VCaP (cell line): ENCODE data around the gene FALEC.
A peak's percentile ranks its signal among the peaks of the same experiment; 100 is the strongest.

Experiments
- H3K27ac ChIP-seq: fragments of 450-650 bp; 2 replicates; pipeline ENCODE4 v1.5.1; 2017
- TF ChIP-seq, protein P1 (sequence below): fragments of 450-650 bp; conservative IDR thresholded peaks from 2 replicates; pipeline ENCODE4 v1.5.1; 2017; ENCODE audit warnings: mild to moderate bottlenecking, moderate library complexity

FALEC gene

GRCh38 chr1:150487763-150488115 lies 27.8 kb upstream of the FALEC start:
- TF ChIP-seq, protein P1, sequence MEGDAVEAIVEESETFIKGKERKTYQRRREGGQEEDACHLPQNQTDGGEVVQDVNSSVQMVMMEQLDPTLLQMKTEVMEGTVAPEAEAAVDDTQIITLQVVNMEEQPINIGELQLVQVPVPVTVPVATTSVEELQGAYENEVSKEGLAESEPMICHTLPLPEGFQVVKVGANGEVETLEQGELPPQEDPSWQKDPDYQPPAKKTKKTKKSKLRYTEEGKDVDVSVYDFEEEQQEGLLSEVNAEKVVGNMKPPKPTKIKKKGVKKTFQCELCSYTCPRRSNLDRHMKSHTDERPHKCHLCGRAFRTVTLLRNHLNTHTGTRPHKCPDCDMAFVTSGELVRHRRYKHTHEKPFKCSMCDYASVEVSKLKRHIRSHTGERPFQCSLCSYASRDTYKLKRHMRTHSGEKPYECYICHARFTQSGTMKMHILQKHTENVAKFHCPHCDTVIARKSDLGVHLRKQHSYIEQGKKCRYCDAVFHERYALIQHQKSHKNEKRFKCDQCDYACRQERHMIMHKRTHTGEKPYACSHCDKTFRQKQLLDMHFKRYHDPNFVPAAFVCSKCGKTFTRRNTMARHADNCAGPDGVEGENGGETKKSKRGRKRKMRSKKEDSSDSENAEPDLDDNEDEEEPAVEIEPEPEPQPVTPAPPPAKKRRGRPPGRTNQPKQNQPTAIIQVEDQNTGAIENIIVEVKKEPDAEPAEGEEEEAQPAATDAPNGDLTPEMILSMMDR: no peak

GRCh38 chr1:150493175-150493574 lies 22.4 kb upstream of the FALEC start:
- TF ChIP-seq, protein P1: no peak
- H3K27ac ChIP-seq: no peak overlapping the region

More at GRCh38 chr1:150487763-150488115, 27.8 kb upstream of the FALEC start:
- peak overlapping the region; percentile 78 for H3K27ac ChIP-seq

GRCh38 chr1:150498342-150498741 lies 17.2 kb upstream of the FALEC start:
- TF ChIP-seq, protein P1: no peak

GRCh38 chr1:150505431-150505830 lies 10.1 kb upstream of the FALEC start:
- no peak overlapping the region for H3K27ac ChIP-seq
- TF ChIP-seq, protein P1: no peak

More at GRCh38 chr1:150498342-150498741, 17.2 kb upstream of the FALEC start:
- H3K27ac ChIP-seq: no peak overlapping the region

DNA sequence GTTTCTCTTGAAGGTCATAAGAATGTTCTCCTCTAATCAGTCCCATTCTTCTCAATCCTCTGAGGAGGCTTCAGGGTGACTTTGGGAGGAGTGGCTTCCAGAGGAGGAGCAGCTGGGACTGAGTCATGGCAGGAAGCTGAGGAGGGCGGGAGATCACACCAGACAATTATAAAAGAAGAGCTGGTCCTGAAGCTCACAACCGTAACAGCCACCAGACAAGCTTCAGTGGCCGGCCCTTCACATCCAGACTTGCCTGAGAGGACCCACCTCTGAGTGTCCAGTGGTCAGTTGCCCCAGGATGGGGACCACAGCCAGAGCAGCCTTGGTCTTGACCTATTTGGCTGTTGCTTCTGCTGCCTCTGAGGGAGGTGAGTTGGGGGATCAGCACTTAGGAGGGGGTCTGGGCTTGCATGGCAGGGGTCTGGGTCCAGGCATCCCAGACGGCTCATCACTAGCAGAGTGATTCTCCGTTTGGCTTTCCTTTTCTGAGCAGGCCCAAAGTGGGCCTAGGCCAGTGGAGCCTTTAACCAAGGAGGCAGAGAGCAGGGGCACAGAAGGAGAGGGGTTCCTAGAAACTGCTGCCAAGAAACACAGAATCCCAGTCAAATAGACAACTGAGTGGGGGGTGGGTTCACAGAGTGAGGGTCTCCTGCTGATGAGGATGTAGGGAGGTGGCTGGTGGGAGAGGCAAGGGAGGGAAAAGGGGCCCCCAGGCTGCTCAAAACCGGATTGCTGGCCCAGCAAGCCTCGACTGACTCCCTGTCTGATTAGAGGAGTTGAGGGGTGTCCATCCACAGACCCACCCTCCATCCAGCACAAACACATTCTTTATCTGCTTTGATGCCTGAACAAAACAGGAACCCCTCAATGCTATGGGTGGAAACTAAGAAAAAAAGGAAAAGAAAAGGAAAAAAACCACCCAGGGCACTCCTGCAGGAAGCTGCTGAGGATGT lies 7.4 kb upstream of the FALEC start, which contains the start of gene ECM1:
Gene ECM1 (plus strand): TSS at position 198 of the 953 bp plus-strand sequence. CDS start 101 bp downstream, at position 299.
- H3K27ac ChIP-seq: no peak within 1 kb of the TSS
- TF ChIP-seq, protein P1: no peak

- TF ChIP-seq, protein P1: no peak
- no peak overlapping the region for H3K27ac ChIP-seq
Observed at GRCh38 chr1:150508982-150509381, 6.6 kb upstream of the FALEC start.

- H3K27ac ChIP-seq: no peak overlapping the region
- TF ChIP-seq, protein P1: no peak
Observed at GRCh38 chr1:150511551-150511950, 4.0 kb upstream of the FALEC start.
